ENCODE measurements around the gene CACNA1D.
"Not testable (repeated sequence)": the region's sequence is repeated elsewhere in the genome, so short reads cannot be mapped to it uniquely, and the experiment has no call there.

The CACNA1D gene

DNA sequence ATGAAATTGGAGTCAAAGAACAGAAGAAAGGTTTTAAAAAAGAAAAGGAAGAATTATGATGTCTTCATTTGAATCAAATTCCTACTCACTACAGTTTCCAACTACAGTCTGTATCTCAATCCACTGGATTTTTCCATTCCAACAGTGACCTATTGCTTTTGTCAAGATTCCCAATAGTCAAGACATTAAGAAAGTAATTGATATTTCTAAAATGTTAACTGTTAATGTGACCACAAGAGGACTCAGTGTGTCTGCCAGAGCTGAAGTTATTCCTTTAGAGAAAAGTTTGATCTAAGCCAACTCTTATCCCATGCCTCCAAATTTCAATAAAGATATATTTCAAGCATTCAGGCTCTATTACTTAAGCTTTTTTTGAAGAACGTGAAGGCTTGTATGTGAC is 163.2 kb downstream of the CACNA1D start:
- DNase-seq (ENCODE audit: low read depth), result no peak

DNA sequence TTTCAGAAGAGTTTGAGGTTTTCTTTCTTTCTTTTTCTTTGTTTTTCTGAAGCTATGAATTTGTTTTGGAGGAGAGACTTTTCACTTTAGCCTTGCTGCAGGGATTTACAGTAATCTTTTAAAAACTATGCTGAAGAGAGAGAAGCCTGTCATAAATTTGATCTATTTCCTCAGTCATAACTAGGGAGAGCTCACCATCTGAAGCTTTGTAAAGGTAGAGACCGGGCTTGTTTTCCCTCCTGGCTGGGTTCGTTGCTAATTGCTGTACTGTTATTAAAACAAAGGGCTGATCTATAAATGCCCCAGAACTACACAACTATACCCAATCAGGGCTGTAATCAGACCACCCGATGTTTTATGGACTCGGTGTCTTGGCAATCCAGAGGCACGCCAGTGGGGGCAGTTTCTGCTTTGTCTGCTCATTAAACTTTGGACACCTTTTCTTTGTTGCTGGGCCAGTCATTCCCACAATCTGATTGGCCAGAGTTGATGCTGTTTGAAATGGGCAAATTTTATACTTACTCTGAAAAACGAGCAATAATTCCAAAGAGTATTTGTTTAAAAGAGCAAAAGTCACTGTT is 164.3 kb downstream of the CACNA1D start:
- DNase-seq (ENCODE audit: low read depth), result no peak

DNA sequence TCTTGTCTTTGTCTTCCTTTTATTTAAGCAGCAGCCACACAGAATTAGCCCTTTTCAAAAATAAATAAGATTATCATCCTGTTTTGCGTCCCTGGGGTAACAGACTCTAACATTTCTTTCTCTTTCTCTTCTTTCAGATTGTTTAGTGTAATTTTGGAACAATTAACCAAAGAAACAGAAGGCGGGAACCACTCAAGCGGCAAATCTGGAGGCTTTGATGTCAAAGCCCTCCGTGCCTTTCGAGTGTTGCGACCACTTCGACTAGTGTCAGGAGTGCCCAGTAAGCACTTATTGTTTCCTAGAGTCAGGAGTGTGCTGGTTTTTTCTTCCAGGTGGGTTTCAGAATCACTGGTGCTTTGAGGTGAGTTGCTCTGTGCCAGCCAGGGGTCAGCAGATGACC is 165.6 kb downstream of the CACNA1D start:
- DNase-seq (ENCODE audit: low read depth), result no peak

DNA sequence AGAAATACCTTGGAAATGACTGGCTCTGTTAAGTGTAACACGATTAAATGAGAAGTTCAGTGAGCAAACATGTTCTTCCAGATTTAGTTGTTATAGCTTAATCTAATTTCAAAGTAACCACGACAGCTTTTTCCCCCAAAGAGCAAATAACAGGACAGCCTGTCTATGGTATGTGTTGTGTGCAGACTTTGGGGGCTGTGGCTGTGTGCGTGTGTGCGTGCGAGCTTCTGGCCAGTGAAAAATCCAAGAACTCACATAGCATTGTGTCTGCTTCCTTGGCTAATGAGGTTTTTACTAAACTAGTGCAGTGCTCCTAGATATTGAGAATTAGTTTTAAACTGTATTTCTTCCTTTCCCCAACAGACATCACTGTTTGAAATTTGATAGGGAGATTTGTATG is 167.1 kb downstream of the CACNA1D start:
- DNase-seq (ENCODE audit: low read depth), result no peak

DNA sequence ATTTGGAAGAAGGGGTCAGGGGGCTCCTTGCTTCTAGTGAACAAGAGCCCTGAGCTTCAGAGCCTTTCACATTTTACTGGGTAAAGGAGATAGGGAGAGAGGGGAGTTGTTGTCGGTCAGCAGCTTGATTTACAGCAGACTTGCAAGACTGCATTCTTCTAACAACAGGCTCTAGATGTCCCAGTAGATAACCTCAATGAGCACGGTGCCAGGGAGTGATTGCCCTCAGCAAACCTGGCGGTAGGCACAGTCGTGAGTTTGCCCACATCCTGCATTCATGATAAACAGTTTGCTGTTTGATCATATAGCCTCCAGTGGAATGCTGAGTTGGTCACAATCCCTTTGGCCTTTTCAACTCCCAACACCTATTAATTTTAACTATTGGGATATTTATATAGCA is 170.4 kb downstream of the CACNA1D start:
- DNase-seq (ENCODE audit: low read depth), result not testable (repeated sequence)

DNA sequence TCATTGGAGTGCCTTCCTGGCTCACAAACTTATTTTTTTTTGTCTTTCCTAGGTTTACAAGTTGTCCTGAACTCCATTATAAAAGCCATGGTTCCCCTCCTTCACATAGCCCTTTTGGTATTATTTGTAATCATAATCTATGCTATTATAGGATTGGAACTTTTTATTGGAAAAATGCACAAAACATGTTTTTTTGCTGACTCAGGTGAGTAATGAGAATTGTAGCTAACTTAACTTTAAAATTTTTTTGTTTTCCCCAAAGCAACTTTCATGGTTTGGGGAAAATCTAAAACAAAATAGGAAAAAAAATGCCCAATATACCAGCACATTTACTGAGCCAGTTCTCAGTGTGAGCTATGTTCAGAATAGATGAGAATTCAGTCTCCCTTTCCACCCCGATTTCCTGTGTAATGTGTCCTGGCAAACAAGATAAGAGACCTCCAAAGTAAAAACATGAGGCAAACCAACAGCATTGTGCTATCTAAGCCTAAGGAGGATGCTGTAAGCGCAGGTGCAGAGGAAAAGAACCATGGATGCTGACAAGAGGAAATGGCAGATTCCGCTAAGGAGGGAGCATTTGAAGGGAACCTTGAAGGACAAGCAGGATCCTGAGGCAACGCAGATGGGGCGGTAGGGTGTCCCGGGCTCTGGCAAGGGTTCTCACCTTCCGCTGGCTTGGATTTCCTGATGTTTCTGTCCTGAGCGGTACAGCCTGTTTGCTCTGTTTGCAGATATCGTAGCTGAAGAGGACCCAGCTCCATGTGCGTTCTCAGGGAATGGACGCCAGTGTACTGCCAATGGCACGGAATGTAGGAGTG is 171.4 kb downstream of the CACNA1D start:
- no peak for DNase-seq (ENCODE audit: low read depth)

DNA sequence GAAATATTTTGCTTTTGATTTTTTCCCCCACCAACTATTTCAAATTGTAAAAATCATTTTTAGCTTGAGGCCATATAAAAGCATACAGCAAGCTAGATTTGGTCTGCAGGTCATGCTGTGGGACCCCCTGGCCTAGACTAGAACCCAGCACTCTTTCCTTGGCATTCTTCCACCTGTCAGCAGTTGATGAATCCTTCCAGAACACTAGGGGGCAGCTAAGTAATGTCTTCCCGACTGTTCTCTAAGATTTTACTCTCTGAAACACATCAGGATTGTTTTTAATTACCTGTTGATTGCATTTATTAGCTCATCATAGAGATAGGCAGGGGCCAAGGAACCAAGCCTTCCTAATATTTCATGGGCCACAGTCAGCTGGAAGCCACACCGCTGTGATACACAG is 174.5 kb downstream of the CACNA1D start:
- no peak for DNase-seq (ENCODE audit: low read depth)

DNA sequence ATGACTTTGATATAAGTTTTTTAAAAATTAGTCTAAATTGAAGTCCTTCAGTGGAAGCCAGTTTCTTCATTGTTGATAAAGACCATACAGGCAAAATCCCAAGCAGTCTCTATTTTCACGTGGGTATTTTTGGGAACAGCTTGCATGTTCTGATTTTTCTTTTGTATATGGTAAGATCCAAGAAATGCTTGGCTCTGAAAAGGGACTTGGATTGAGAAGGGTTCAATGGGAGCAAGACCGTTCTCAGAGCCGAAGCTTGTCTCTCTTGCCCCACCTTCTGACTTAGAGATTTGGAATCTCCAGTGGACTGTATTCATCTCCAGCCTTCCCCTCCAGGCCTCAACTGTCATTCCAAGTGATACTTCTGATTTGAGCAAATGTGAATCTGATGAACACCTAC is 176.3 kb downstream of the CACNA1D start:
- no peak for DNase-seq (ENCODE audit: low read depth)

DNA sequence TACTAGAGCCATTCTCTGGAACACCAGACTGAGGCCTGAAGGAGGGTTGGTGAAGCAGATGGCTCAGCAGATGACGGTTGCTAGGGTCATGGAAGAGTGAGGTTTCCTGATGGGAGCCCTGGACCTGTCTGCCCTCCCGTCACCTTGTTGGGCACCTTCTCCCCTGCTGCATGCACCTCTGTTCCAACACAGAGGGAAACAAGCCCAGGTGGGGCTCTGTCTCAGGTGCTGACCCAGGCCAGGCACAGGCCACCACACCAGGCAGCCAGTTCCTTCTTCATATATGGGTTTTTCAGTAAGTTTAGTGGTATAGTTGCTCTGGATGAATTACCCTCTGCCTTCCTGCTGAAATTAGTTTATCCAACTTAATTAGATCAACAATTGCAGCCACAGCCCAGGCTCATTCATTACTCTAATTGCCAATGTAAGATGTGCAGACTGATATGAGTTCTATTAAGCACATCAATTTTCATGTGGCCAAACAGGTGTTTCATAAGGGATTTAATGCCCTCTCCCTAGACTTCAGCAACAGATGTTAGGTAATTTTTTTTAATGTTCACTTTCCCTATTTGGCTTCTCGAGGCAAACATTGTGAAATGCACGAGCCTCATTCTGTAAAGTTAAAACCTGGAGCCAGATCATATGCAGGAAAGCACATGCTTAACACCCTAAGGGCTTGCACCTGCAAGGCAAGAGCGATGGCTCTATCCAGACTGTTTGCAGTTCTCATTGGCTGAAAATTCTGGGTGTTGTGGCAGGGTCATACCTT is 177.0 kb downstream of the CACNA1D start:
- DNase-seq (ENCODE audit: low read depth), result no peak

DNA sequence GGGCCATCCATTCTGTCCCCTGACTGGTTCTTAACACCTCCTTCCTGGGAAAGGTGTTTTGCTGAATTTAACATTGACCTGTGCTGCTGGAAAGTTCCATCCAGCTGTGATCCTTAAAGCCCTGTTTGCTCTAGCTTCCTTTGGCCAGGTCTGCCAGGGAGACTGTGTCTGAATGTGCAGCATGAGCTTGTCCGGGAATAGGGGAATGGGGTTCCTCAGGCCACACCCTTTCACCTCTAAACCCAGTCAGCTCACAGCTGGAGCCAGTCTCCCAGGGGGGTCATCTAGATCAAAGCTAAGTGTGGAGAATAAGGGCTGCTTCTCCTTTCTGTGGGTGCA is 177.5 kb downstream of the CACNA1D start:
- no peak for DNase-seq (ENCODE audit: low read depth)

DNA sequence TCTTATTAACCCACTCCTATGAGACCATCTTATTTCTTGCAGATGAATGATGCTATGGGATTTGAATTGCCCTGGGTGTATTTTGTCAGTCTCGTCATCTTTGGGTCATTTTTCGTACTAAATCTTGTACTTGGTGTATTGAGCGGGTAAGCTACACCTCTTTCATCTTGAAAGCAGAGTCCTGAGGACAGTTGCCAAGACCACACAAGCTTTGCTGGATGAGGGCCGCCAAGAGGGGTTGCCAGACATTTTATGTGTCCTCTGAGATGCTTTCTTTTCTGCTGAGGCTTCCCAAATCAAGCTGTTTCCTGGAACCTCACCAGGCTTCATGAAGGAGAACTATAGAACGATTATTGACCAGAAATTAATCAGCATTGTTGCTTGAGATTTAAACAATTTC is 178.6 kb downstream of the CACNA1D start:
- no peak for DNase-seq (ENCODE audit: low read depth)

DNA sequence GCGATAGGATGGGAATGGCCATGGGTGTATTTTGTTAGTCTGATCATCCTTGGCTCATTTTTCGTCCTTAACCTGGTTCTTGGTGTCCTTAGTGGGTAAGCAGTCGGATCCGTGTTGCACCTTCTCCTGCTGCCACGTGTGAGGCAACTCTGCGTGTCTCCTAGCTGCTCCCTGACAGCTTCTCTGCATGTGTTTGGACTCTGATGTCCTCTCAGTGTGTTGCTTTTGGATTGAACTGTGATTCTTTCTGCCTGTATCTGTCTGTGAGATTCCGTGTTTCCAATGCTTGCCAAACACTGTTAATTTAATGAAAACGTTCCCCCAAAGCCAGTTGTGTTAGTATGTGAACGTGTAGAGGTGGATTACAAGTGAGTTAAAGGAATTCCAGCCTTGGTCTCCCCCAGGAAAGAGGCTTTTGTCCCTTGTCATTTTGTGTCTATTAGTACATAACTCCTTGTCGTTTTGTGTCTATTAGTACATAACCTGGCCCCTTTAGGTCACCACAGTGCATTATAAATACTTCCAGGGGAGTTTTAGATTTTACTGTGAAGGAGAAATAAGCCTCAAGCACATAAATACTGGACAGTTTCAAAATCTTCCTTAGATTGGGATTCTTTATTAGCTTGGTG is 179.4 kb downstream of the CACNA1D start:
- DNase-seq (ENCODE audit: low read depth), result no peak

DNA sequence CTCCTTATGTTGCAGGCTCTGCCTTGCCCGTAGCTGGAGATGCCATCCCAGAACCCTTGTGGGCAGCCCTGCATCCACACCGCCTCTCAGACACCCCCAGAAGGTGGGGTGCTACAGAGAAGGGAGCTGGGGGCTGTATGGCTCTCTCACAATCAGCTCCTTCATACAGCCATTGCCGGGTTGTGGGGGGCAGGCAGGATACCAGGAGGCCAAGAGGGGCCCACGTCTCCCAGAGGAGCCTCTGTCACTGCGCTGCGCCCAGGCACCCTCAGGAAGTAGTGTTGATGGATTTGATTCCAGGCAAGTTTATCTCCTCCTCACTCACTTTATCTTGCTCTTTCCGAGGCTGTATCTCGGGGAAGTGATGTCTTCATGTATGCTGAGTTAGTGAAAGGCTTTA is 180.2 kb downstream of the CACNA1D start:
- DNase-seq (ENCODE audit: low read depth), result no peak

DNA sequence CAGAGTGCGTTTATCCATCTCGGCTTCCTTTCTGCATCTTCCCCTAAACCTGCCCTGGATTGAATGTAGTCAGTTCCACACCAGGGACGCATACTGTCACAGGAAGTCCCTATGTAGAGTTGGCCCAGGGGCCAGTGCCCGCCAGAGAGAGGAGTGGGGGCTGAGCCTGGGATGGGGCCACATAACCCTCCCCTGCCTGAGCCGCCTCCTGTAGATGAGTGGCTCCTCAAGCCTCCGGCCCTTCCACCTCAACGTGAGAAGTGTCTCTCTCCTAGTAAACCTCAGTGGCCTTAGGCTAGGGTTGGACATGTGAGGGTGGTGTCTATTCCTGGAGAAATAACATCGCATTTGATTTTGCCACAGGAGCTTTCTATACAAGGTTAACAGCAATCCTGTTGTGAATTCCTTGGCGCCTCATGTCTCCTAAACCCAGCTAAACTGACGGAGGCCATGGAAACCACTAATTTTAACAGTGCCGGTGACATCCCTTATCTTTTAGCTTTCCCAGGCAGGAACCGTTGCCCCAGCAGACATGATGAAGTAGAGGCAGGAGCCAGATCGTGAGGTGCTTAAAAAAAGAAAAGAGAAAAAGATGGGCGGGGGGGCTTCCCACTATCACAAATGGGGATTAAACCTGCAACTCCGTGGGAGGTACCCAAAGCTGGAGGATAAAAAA is 180.7 kb downstream of the CACNA1D start:
- no peak for DNase-seq (ENCODE audit: low read depth)

DNA sequence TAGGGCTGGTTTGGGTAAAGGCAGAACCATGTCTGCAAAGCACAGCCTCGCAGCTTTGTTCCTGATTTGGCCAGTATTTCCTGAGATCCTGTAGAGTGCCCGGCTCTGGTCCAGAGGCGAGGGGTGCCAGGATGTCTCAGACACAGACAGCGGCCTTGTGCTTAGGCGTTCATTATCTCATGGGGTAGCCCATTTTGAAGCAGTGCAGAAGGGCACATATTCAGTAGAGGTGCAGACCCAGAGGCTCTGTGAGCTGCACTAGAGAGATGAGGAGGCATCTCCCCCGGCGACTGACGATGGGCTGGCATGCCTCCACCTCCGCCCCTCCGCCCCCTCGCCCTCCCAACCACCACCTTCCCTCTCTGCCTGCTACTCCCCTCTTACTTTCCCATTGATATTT is 181.5 kb downstream of the CACNA1D start:
- DNase-seq (ENCODE audit: low read depth), result no peak

DNA sequence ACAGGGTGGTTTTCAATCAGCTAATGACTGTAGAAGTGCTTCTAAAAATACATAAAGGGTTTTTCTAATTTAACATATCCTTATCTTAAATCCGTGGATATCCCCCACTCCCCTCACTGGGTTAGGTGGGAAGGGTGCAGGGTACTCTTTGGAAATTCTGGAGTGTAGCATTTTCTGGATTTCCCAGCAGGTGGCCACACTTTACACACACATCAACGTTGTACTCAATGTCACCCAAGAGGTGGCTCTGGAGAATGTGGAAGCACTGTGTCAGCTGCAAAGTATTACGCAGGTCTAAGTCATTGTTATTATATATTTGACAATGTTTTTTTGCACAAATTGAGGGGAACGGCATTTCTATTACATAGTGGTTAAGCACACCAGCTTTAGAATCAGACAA is 183.0 kb downstream of the CACNA1D start:
- DNase-seq (ENCODE audit: low read depth), result no peak

DNA sequence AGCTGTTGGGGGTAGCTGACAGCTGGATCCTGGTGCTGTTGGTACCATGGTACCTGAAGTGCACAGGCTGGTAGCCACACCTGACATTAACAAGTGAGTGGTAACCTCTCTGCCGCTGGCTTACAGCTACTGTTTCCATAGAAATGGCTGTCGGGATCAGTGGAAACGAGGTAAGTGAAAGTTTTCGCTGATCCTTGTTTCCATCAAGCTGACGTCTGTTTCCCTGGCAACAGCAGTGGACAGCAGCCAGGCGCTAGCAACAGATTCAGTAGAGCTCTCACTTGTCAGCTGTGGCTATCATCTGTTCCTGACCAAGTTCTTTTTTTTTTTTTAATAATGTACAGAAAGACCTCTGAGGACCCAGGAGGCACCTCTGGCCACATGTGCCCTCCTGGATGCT is 185.6 kb downstream of the CACNA1D start:
- no peak for DNase-seq (ENCODE audit: low read depth)

DNA sequence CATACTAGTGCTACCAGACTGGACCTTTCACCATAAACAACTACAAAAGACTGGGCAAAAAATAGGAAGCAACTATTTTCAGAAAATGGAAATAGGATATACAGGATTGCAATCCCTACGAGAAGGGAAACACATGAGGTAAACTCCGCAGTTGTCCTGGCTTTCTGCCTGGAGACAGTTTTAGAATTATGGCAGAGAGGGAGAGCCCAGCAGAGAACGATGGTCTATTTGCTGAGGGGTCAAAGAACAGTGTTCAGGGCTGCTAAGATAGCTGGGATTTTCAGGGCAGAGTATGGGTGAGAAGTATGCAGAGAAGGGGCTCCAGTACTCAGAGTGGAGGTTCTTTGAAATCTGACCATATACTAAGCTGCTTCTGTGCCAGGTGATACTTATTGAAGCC is 188.4 kb downstream of the CACNA1D start:
- DNase-seq (ENCODE audit: low read depth), result no peak

DNA sequence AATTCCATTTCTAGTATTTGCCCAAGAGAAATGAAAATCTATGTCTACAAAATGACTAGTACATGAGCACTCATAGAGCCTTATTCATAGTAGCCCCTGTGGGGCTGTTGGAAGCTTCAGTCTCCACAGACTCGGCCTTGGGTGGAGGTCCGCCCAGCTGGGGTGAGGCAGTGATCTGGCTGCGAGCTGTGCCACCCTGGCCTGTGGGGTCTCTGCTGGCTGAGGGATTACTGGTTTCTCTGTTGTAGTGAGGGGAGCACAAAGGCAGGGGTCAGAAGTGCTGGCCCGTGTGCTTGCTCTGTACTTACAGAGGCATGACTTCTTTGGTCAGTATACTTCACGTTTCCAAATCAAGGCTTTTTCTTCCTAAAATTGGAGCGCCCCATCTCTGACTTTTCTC is 193.7 kb downstream of the CACNA1D start:
- no peak for DNase-seq (ENCODE audit: low read depth)

DNA sequence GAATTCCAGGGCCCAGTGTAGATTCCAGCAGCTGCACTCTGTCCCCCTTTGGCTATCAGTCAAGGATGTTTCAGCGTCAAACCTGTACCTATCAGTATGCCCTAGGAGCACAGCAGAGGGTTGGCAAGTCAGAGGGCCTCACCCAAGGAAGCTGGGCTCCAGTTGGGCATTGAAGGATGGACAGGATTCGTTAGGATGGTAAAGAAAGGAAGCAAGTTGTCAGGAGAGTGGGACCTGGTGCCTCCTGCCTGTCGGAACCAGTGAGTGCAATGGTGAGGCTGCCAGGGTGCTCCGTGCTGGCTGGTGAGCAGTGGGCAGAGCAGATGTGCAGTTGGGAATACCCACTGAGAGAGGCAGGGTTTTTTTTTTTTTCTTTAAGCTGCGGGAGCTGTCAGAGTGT is 194.6 kb downstream of the CACNA1D start:
- DNase-seq (ENCODE audit: low read depth), result no peak

DNA sequence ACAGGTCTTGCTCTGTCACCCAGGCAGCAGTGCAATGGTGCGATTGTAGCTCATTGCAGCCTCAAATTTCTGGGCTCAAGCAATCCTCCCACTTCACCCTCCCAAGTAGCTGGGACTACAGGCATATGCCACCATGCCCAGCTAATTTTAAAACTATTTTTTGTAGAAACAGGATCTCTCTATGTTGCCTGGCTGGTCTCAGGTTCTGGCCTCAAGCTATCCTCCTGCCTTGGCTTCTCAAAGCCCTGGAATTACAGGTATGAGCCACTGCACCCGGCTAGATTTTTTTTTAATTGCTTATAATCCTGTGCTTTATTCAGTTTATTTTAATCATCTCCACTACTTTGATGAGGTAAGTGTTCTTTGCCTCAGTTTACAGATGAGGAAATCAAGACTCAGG is 195.3 kb downstream of the CACNA1D start:
- DNase-seq (ENCODE audit: low read depth), result no peak

DNA sequence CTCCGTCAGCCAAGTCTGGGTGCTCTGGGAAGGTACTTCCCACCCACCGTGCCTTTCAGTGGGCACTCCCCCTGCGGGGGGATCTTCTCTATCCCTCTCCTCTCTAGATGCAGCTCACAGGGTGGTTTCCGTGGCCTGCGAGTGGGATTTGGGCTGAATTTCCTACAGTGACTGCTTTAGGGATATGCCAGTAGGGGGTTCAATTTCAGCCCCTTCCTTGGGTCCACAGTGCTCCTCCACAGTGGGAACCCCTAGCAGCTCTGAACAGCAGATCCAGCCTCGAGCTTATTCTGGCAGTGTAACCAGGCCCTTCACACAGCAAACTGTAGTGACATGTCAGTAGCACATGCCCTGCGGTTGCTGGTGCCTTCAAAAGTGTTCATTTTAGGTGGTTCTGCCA is 196.1 kb downstream of the CACNA1D start:
- no peak for DNase-seq (ENCODE audit: low read depth)
